Measurements from ENCODE around the gene MC1R.

DNA sequence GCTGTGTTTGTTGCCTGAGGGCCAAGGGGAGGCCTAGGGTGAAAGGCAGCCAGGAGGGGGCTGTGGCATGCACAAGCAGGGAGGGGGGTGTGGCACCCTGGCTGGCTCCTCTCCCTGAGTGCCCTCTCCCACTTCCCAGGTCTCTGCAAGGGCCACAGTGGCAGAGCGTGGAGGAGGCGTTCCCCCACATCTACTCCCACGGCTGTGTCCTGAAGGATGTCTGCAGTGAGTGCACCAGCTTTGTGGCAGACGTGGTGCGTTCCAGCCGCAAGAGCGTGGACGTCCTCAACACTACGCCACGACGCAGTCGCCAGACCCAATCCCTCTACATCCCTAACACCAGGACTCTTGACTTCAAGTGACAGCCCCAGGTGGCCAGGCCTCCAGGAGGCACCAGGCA, 48.8 kb upstream of the MC1R start:
- TF ChIP-seq NR2F2 (IDR thresholded peaks at IDR 0.05), result no peak
- TF ChIP-seq EGR1 (IDR thresholded peaks at IDR 0.05; ENCODE audit: low read depth in 2 of 2), result no peak
- TF ChIP-seq, protein P1, sequence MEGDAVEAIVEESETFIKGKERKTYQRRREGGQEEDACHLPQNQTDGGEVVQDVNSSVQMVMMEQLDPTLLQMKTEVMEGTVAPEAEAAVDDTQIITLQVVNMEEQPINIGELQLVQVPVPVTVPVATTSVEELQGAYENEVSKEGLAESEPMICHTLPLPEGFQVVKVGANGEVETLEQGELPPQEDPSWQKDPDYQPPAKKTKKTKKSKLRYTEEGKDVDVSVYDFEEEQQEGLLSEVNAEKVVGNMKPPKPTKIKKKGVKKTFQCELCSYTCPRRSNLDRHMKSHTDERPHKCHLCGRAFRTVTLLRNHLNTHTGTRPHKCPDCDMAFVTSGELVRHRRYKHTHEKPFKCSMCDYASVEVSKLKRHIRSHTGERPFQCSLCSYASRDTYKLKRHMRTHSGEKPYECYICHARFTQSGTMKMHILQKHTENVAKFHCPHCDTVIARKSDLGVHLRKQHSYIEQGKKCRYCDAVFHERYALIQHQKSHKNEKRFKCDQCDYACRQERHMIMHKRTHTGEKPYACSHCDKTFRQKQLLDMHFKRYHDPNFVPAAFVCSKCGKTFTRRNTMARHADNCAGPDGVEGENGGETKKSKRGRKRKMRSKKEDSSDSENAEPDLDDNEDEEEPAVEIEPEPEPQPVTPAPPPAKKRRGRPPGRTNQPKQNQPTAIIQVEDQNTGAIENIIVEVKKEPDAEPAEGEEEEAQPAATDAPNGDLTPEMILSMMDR (IDR thresholded peaks at IDR 0.05; ENCODE audit: low read depth, low read length, missing input control), result no peak
- TF ChIP-seq FOXA1 (IDR thresholded peaks at IDR 0.05), result no peak
- TF ChIP-seq TAF1 (conservative IDR thresholded peaks at IDR 0.05), result no peak
- TF ChIP-seq, protein P2, sequence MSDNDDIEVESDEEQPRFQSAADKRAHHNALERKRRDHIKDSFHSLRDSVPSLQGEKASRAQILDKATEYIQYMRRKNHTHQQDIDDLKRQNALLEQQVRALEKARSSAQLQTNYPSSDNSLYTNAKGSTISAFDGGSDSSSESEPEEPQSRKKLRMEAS (IDR thresholded peaks at IDR 0.05), result no peak
- TF ChIP-seq, protein P3, sequence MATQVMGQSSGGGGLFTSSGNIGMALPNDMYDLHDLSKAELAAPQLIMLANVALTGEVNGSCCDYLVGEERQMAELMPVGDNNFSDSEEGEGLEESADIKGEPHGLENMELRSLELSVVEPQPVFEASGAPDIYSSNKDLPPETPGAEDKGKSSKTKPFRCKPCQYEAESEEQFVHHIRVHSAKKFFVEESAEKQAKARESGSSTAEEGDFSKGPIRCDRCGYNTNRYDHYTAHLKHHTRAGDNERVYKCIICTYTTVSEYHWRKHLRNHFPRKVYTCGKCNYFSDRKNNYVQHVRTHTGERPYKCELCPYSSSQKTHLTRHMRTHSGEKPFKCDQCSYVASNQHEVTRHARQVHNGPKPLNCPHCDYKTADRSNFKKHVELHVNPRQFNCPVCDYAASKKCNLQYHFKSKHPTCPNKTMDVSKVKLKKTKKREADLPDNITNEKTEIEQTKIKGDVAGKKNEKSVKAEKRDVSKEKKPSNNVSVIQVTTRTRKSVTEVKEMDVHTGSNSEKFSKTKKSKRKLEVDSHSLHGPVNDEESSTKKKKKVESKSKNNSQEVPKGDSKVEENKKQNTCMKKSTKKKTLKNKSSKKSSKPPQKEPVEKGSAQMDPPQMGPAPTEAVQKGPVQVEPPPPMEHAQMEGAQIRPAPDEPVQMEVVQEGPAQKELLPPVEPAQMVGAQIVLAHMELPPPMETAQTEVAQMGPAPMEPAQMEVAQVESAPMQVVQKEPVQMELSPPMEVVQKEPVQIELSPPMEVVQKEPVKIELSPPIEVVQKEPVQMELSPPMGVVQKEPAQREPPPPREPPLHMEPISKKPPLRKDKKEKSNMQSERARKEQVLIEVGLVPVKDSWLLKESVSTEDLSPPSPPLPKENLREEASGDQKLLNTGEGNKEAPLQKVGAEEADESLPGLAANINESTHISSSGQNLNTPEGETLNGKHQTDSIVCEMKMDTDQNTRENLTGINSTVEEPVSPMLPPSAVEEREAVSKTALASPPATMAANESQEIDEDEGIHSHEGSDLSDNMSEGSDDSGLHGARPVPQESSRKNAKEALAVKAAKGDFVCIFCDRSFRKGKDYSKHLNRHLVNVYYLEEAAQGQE (IDR thresholded peaks at IDR 0.05), result no peak
- no peak for TF ChIP-seq JUND (IDR thresholded peaks at IDR 0.05)
- no peak for TF ChIP-seq SP1 (IDR thresholded peaks at IDR 0.05)
